ENCODE results near the gene AIFM1. TPM values are rescaled to one million over a fixed set of nuclear protein-coding genes. Genes with fewer than 3 reads are reported as not detected.

AIFM1 gene
- total RNA-seq, 2 donors from 2014 or later = 53.7 to 58.7 TPM

DNA sequence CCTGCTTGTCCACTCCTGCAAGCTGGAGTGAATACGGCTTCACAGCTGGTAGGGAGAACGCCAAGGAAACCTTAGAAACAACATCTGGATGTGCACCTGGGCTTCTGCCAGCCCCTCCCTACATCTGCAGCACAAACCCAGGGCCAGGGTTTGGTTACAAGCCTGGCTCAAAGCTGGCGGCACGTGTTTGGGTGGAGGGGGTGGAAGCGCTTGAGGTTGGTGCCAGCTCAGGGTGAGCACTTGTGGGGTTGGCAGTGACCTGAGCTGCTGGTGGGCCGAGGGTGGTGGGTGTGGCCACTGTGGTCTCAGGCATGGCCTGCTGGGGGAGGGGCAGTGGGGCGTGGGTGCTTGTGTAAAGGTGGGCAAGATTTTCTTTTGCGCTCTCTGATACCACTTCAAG lies 70.9 kb downstream of the AIFM1 start:
- Mint-ChIP-seq H3K9me3 (peaks cover 26% of the 10 kb centered on the region), H3K27me3 (ENCODE audit: insufficient read depth) (peaks cover 3% of the 10 kb centered on the region), H3K4me3 (no peak overlapping the region), H3K27ac (no peak overlapping the region), H3K4me1 (peaks cover 5% of the 10 kb centered on the region), H3K36me3 (ENCODE audit: low read depth) (no peaks in the 10 kb centered on the region)
- H3K9me3 ChIP-seq (ENCODE audit: control insufficient read depth, low read length) = no peaks in the 10 kb centered on the region
- WGBS, 2 experiments (ENCODE audit: insufficient coverage in 1 of 2, insufficient read length in 1 of 2) = 92% methylated on average over 8 of the region's 8 CpGs; no CpG with 5 or more reads in 1 of the 2 experiments
- no peak overlapping the region for H3K9ac ChIP-seq (ENCODE audit: extremely low read depth, low read length, poor library complexity, severe bottlenecking)
- TF ChIP-seq CTCF (conservative IDR thresholded peaks at IDR 0.05) = no peak
- H3K27me3 ChIP-seq (ENCODE audit: control insufficient read depth, insufficient read depth, low read length, poor library complexity, severe bottlenecking) = no peaks in the 10 kb centered on the region
- H3K4me3 ChIP-seq (ENCODE audit: low read length) = no peak overlapping the region
- DNase-seq = no peak
- no peak overlapping the region for H3K27ac ChIP-seq (ENCODE audit: low read depth, low read length)
- H3K36me3 ChIP-seq (ENCODE audit: control insufficient read depth, insufficient read depth, low read length) = no peaks in the 10 kb centered on the region
- H3K4me1 ChIP-seq (ENCODE audit: control insufficient read depth, insufficient read depth, low read length) = no peaks in the 10 kb centered on the region

DNA sequence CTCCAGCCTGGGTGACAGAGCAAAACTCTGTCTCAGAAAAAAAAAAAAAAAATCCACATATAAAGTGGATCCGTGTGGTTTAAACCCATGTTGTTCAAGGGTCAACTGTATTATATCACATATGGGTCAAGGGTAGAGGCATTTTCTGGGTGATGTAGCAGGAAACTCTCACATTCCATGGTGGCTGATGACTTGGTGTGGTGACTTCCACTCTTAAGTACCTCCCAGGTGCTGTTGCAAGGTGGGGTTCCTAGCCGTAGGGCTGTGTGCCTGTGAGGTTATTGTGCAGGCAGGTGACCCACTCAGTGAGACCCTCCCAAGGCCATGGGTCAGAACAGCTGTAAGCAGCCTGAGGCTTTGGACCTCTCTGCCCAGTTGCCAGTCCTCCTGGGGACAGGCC lies 72.4 kb downstream of the AIFM1 start:
- no peak for DNase-seq
- no peak overlapping the region for H3K27ac ChIP-seq (ENCODE audit: low read depth, low read length)
- TF ChIP-seq CTCF (conservative IDR thresholded peaks at IDR 0.05) = no peak
- H3K4me3 Mint-ChIP-seq = no peak overlapping the region
- 100% methylated on average over 2 of the region's 2 CpGs; no CpG with 5 or more reads in 1 of the 2 experiments for WGBS, 2 experiments (ENCODE audit: insufficient coverage in 1 of 2, insufficient read length in 1 of 2)
- H3K4me1 ChIP-seq (ENCODE audit: control insufficient read depth, insufficient read depth, low read length) = no peaks in the 10 kb centered on the region
- H3K9me3 Mint-ChIP-seq = peaks cover 28% of the 10 kb centered on the region
- H3K4me3 ChIP-seq (ENCODE audit: low read length) = no peak overlapping the region
- no peak overlapping the region for H3K27ac Mint-ChIP-seq
- H3K9me3 ChIP-seq (ENCODE audit: control insufficient read depth, low read length) = no peaks in the 10 kb centered on the region
- no peaks in the 10 kb centered on the region for H3K36me3 Mint-ChIP-seq (ENCODE audit: low read depth)
- no peak overlapping the region for H3K9ac ChIP-seq (ENCODE audit: extremely low read depth, low read length, poor library complexity, severe bottlenecking)
- H3K27me3 Mint-ChIP-seq (ENCODE audit: insufficient read depth) = peaks cover 3% of the 10 kb centered on the region
- no peaks in the 10 kb centered on the region for H3K36me3 ChIP-seq (ENCODE audit: control insufficient read depth, insufficient read depth, low read length)
- peaks cover 3% of the 10 kb centered on the region for H3K4me1 Mint-ChIP-seq
- H3K27me3 ChIP-seq (ENCODE audit: control insufficient read depth, insufficient read depth, low read length, poor library complexity, severe bottlenecking) = no peaks in the 10 kb centered on the region

GRCh38 chrX:130091980-130092522 lies 73.6 kb downstream of the AIFM1 start:
- Histone ChIP-seq H3K27me3 (ENCODE audit: control insufficient read depth, insufficient read depth, low read length, poor library complexity, severe bottlenecking) (no peaks in the 10 kb centered on the region), H3K36me3 (ENCODE audit: control insufficient read depth, insufficient read depth, low read length) (no peaks in the 10 kb centered on the region), H3K9me3 (ENCODE audit: control insufficient read depth, low read length) (no peaks in the 10 kb centered on the region), H3K27ac (ENCODE audit: low read depth, low read length) (no peak overlapping the region), H3K4me1 (ENCODE audit: control insufficient read depth, insufficient read depth, low read length) (no peaks in the 10 kb centered on the region), H3K4me3 (ENCODE audit: low read length) (no peak overlapping the region), H3K9ac (ENCODE audit: extremely low read depth, low read length, poor library complexity, severe bottlenecking) (no peak overlapping the region)
- no peaks in the 10 kb centered on the region for H3K36me3 Mint-ChIP-seq (ENCODE audit: low read depth)
- H3K27ac Mint-ChIP-seq = no peak overlapping the region
- peaks cover 5% of the 10 kb centered on the region for H3K27me3 Mint-ChIP-seq (ENCODE audit: insufficient read depth)
- H3K9me3 Mint-ChIP-seq = peaks cover 28% of the 10 kb centered on the region
- WGBS, 2 experiments (ENCODE audit: insufficient coverage in 1 of 2, insufficient read length in 1 of 2) = 74% methylated on average over 7 of the region's 10 CpGs; no CpG with 5 or more reads in 1 of the 2 experiments
- H3K4me3 Mint-ChIP-seq = no peak overlapping the region
- peak; percentile 72 for DNase-seq
- peak; percentile 14 for TF ChIP-seq CTCF (conservative IDR thresholded peaks at IDR 0.05)
- no peaks in the 10 kb centered on the region for H3K4me1 Mint-ChIP-seq
